H7 (cell line): ENCODE measurements around the gene ACVR2A. TPM values are rescaled to one million over a fixed set of nuclear protein-coding genes. Genes with fewer than 3 reads are reported as not detected.

ENCODE experiments used
- DNase-seq: peaks from one replicate; pipeline ENCODE4 v3.0.0; 2012
- H3K27me3 ChIP-seq: 2 replicates; pipeline ENCODE4 v1.6.0; 2011; ENCODE audit warnings: mild to moderate bottlenecking, low read length; ENCODE audit not compliant: control insufficient read depth, insufficient read depth
- H3K36me3 ChIP-seq: replicated peaks from 2 replicates; pipeline ENCODE4 v1.5.1; 2011; ENCODE audit warnings: low read length; ENCODE audit not compliant: control insufficient read depth, insufficient read depth
- H3K4me3 ChIP-seq: 2 replicates; pipeline ENCODE4 v1.5.1; 2011; ENCODE audit warnings: low read depth, mild to moderate bottlenecking, control low read depth, low read length, moderate library complexity; ENCODE audit not compliant: insufficient read depth
- total RNA-seq: library from RNA; depleted of rRNA; stranded (reverse); fragments of >200 nt; shearing (Covaris generic); gene quantifications from 2 replicates; pipeline ENCODE4 v1.2.3, GENCODE V29; 2014

Gene ACVR2A
- total RNA-seq, 1 experiment from 2014 or later: 8.8 TPM

DNA sequence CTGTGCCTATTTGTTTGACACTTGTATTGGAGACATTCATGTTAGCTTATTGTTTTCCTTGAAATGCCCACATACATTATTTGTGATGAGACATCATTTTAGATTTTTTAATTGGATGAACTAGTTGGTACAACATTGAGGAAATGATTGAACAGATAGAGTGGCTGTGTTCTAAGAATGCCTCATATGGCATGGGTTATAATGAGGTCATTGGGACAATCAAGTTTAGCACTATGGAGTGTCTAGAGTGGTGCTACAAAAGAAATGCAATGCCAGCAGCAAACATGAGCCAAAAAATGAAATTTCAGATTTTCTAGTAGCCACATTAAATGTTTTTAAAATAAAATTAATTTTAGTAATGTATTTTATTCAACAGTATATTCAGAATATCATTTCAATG, 28.1 kb downstream of the ACVR2A start:
- H3K36me3 ChIP-seq: no peaks in the 10 kb centered on the region
- no peak for DNase-seq
- no peak overlapping the region for H3K4me3 ChIP-seq
- H3K27me3 ChIP-seq: no peaks in the 10 kb centered on the region

GRCh38 chr2:147873859-147874483, 29.1 kb downstream of the ACVR2A start:
- DNase-seq: no peak
- Histone ChIP-seq H3K36me3 (no peaks in the 10 kb centered on the region), H3K4me3 (no peak overlapping the region), H3K27me3 (no peaks in the 10 kb centered on the region)

- Histone ChIP-seq H3K4me3 (no peak overlapping the region), H3K27me3 (no peaks in the 10 kb centered on the region), H3K36me3 (no peaks in the 10 kb centered on the region)
- no peak for DNase-seq
Measured at GRCh38 chr2:147879846-147880245, 35.0 kb downstream of the ACVR2A start.

- H3K4me3 ChIP-seq: no peak overlapping the region
- H3K27me3 ChIP-seq: no peaks in the 10 kb centered on the region
- no peaks in the 10 kb centered on the region for H3K36me3 ChIP-seq
- no peak for DNase-seq
Measured at GRCh38 chr2:147882631-147883030, 37.8 kb downstream of the ACVR2A start.

- H3K36me3 ChIP-seq: no peaks in the 10 kb centered on the region
- H3K4me3 ChIP-seq: no peak overlapping the region
- H3K27me3 ChIP-seq: no peaks in the 10 kb centered on the region
- no peak for DNase-seq
Measured at GRCh38 chr2:147884830-147885229, 40.0 kb downstream of the ACVR2A start.

- no peak for DNase-seq
- no peaks in the 10 kb centered on the region for H3K36me3 ChIP-seq
- no peak overlapping the region for H3K4me3 ChIP-seq
- H3K27me3 ChIP-seq: no peaks in the 10 kb centered on the region
Measured at GRCh38 chr2:147886136-147886535, 41.3 kb downstream of the ACVR2A start.

DNA sequence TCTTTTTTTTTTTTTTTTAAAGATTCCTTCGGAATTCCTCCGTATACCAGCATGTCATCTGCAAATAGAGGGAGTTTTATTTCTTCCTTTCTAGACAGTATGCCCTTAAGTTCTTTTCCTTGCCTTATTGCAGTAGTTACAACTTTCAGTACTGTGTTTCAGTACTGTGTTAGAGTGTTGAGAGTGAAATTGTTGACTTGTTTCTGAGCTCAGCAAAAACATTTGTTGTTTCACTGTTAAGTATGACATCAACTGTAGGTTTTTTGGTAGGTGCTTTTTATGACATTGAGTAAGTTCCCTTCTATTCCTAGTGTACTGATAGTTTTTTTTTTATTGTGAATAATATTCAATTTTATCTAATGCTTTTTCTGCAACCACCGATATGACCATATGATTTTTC, 43.9 kb downstream of the ACVR2A start:
- Histone ChIP-seq H3K4me3 (no peak overlapping the region), H3K36me3 (no peaks in the 10 kb centered on the region), H3K27me3 (no peaks in the 10 kb centered on the region)
- no peak for DNase-seq

DNA sequence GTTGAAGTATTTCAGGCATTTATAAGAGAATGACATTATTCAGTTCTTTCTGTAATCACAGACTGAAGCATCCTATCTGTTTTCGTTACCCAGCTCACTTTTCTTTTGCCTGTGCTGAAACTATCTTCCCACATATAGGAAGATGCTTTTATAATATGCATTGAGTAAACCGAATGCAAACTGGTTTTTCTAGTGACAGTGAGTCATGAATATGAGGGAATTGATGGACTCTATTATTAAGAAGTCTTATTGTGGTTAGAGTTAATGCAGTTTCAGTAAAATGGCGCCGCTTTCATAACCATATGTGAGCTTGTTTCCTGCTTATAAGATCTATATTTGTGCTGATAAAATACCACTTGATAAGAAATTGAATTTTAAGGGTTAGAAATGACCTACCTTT, 59.2 kb downstream of the ACVR2A start:
- DNase-seq: no peak
- Histone ChIP-seq H3K4me3 (no peak overlapping the region), H3K36me3 (no peaks in the 10 kb centered on the region), H3K27me3 (no peaks in the 10 kb centered on the region)

GRCh38 chr2:147909178-147909577, 64.3 kb downstream of the ACVR2A start:
- Histone ChIP-seq H3K36me3 (no peaks in the 10 kb centered on the region), H3K4me3 (no peak overlapping the region), H3K27me3 (no peaks in the 10 kb centered on the region)
- DNase-seq: no peak

GRCh38 chr2:147910990-147911473, 66.2 kb downstream of the ACVR2A start:
- Histone ChIP-seq H3K36me3 (no peaks in the 10 kb centered on the region), H3K4me3 (no peak overlapping the region), H3K27me3 (no peaks in the 10 kb centered on the region)
- no peak for DNase-seq

- no peak for DNase-seq
- H3K4me3 ChIP-seq: no peak overlapping the region
- no peaks in the 10 kb centered on the region for H3K27me3 ChIP-seq
- H3K36me3 ChIP-seq: no peaks in the 10 kb centered on the region
Measured at GRCh38 chr2:147913701-147914480, 69.1 kb downstream of the ACVR2A start.

- no peaks in the 10 kb centered on the region for H3K27me3 ChIP-seq
- H3K4me3 ChIP-seq: no peak overlapping the region
- H3K36me3 ChIP-seq: no peaks in the 10 kb centered on the region
- no peak for DNase-seq
Measured at GRCh38 chr2:147916067-147916466, 71.2 kb downstream of the ACVR2A start.

DNA sequence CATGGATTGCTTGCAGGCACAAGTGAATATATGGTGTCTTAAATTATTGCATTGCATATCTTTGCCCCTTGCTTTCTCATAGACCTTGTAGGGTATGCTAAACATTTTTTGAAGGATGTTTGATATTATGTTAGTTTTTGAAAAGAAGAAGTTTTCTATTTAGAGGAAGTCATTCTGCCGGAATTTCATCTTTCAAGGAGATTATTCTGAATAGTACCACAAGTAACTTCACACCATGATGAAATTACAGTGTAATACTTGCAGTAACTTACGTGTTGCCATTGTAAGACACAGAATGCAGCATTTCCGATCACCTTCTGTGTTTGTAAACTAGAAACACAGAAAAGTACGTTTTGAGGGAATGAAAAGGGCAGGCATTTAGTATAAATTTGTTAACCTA, 71.9 kb downstream of the ACVR2A start:
- Histone ChIP-seq H3K36me3 (no peaks in the 10 kb centered on the region), H3K4me3 (no peak overlapping the region), H3K27me3 (no peaks in the 10 kb centered on the region)
- DNase-seq: no peak

GRCh38 chr2:147917161-147917560, 72.3 kb downstream of the ACVR2A start:
- H3K4me3 ChIP-seq: no peak overlapping the region
- H3K36me3 ChIP-seq: no peaks in the 10 kb centered on the region
- no peak for DNase-seq
- H3K27me3 ChIP-seq: no peaks in the 10 kb centered on the region

DNA sequence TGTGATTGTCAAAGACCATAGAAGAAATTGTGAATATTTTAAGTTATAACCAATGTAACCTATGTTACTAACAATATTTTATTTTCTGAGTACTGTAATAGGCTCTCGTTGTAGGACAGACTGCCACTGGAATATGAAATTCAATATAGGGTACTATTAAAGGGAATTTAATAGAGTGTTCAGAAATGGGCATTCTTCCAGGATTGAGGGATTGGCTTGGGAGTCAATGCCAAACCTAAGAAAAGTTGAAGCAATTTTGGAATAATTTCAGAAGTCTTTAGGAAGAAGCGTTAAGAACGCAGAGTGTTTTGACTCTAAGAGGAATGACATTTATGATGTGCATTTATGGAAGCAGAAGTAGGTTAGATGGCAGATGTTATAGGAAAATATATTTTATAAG, 79.0 kb downstream of the ACVR2A start:
- Histone ChIP-seq H3K4me3 (no peak overlapping the region), H3K36me3 (no peaks in the 10 kb centered on the region; the same call in 1 of the 2 replicates)
- DNase-seq: no peak

More for the DNA sequence above, 79.0 kb downstream of the ACVR2A start:
- H3K27me3 ChIP-seq: no peaks in the 10 kb centered on the region
